GM18505 (cell line): ENCODE measurements around the gene PAIP2.
"Not testable (repeated sequence)": the region's sequence is repeated elsewhere in the genome, so short reads cannot be mapped to it uniquely, and the experiment has no call there.

Experiments
- ATAC-seq: cut with Tn5 transposase; IDR thresholded peaks from one replicate; pipeline ENCODE4 v1.9.1; 2021; ENCODE audit not compliant: unreplicated experiment
- POLR2A ChIP-seq: IDR thresholded peaks from 4 replicates; pipeline ENCODE4 v1.6.1; 2011; ENCODE audit warnings: borderline replicate concordance; ENCODE audit not compliant: insufficient read depth, insufficient read length; ENCODE audit errors: extremely low read depth

Gene PAIP2

GRCh38 chr5:139379626-139380449, 38.2 kb downstream of the PAIP2 start:
- no peak for ATAC-seq

GRCh38 chr5:139381837-139382761, 40.4 kb downstream of the PAIP2 start:
- TF ChIP-seq POLR2A: no peak
- ATAC-seq: no peak

More at GRCh38 chr5:139379626-139380449, 38.2 kb downstream of the PAIP2 start:
- TF ChIP-seq POLR2A: no peak

- no peak for ATAC-seq
- TF ChIP-seq POLR2A: no peak
These were observed 41.2 kb downstream of the PAIP2 start for GRCh38 chr5:139382807-139383206.

- TF ChIP-seq POLR2A: no peak
- no peak for ATAC-seq
These were observed 41.8 kb downstream of the PAIP2 start, which contains the start of gene SLC23A1 for GRCh38 chr5:139383275-139383992. Gene SLC23A1 (minus strand): TSS chr5:139383297. CDS start chr5:139383253, 44 bp downstream.

- TF ChIP-seq POLR2A: peak; percentile 38
- no peak for ATAC-seq
These were observed 42.4 kb downstream of the PAIP2 start for GRCh38 chr5:139383993-139384590.

GRCh38 chr5:139384591-139385051, 43.0 kb downstream of the PAIP2 start:
- no peak for TF ChIP-seq POLR2A
- no peak for ATAC-seq

GRCh38 chr5:139385061-139386049, 43.7 kb downstream of the PAIP2 start:
- ATAC-seq: no peak
- peak; percentile 49 for TF ChIP-seq POLR2A

- no peak for ATAC-seq
- no peak for TF ChIP-seq POLR2A
These were observed 44.4 kb downstream of the PAIP2 start for GRCh38 chr5:139386050-139386438.

GRCh38 chr5:139386956-139387355, 45.3 kb downstream of the PAIP2 start:
- ATAC-seq: not testable (repeated sequence)

- TF ChIP-seq POLR2A: peak; percentile 17
- no peak for ATAC-seq
These were observed 46.0 kb downstream of the PAIP2 start for GRCh38 chr5:139387611-139388197.

GRCh38 chr5:139388198-139388821, 46.7 kb downstream of the PAIP2 start:
- no peak for ATAC-seq
- TF ChIP-seq POLR2A: no peak
